NCI-H2196 treated with DMSO at 0.1 percent for 48 hours (cell line): ENCODE measurements around the gene S100A1.
"Not testable (repeated sequence)": the region's sequence is repeated elsewhere in the genome, so short reads cannot be mapped to it uniquely, and the experiment has no call there.

Experiments used
- DNase-seq: peaks from one replicate; lab custom pipeline; 2025; ENCODE audit not compliant: unreplicated experiment; lab: John Stamatoyannopoulos, UW

S100A1 gene

DNA sequence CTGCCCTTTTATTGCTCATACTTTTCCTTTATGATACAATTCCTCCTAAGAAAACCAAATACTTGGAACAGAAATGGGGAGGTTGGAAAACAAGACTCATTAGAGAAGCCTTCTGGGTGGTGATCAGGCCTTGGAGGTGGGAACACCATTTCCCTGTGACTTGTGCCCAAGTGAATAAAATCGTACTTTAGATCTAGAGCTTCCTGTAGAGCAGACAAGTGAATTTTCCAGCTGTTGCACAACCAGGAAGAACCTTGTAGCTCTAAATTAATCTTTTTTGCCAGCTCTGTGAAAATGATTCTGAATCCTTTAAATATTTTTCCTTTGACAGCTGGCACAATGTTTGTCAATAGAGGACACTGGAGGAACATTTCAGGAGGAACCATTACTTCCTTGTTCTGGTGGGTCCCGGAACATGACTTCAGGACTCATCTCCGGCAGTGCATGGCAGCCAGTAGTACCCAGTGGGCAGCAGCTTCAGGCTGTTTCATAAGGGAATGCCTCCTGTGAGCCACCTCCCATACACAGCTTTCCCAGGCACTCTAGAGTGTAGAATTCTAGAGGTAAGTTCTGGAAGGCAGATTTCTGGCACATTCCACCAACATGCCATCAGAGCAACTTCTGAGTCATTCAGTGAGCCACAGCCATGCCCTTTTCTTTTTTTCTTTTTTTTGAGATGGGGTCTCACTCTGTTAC, 24.7 kb downstream of the S100A1 start:
- DNase-seq, result no peak

DNA sequence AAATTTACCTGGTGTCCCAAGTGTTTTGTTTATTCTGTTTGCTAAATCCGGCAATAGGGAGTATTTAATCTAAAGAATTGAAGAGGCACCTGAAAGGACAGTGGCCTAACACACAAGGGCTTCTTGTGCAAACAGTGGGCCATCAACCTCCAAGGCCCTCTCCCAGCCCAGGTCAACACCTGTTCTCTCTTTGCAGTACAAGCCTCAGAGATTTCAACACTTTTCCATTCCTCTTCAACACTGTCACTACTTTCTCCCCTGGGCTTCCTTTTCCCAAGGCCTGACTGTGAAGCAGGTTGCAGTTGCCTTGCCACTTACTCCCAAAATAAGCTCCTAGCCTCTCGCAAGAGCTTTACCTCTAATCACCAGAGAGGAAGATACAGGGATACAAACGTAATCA, 27.1 kb downstream of the S100A1 start:
- DNase-seq, result peak; percentile 35

DNA sequence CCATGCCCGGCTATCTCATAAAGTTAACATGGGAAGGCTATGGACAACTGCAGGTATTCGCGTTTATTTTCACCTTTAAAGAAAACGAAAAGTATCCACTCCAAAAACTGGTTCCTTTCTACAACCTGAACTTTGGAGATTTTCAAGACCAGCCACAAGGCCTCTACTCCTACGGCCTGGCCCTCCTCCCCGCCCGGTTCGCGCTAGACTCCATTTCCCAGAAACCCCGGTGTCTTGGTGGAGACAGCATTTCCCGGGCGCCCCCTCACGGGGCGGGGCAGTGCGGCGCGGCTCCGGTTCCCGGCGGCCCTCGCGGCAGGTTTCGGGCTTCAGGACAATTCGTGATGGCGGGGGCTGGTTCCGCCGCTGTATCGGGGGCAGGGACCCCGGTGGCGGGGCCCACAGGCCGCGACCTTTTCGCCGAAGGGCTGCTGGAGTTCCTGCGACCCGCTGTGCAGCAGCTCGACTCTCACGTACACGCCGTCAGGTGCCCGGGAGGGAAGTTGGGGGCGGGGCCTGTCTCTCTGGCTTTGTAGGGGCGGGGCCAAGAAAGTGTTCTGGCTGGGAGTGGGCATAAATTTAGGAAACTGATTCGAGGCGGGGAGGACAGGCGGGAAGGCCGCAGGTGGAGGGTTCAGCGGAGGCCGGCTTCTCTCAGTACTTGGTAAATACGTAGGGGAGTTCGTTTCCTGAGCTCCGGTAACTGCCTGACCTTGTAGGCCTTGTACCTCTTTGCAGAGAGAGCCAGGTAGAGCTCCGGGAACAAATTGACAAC, 30.4 kb downstream of the S100A1 start, which contains the start of gene SNAPIN:
Gene SNAPIN, plus strand, starts transcription at position 304 of the 775 bp plus-strand sequence. Its CDS starts 41 bp downstream, at position 345.
- DNase-seq, result peak; percentile 83

DNA sequence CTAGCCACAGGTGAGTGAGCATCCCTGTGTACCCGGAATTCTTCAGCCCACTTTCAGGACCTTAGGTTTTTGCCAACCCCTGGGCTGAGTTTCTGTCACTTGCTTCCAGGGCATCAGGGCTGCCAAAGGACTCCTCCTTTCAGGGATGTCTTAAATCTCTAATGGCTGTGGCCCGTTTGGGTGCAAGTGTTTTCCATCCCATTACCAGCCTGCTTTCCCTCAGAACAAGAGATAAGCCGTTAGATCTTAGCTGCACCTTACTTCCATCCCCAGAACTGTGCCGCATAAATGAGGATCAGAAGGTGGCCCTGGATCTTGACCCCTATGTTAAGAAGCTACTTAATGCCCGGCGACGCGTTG, 30.9 kb downstream of the S100A1 start:
- DNase-seq, result no peak

DNA sequence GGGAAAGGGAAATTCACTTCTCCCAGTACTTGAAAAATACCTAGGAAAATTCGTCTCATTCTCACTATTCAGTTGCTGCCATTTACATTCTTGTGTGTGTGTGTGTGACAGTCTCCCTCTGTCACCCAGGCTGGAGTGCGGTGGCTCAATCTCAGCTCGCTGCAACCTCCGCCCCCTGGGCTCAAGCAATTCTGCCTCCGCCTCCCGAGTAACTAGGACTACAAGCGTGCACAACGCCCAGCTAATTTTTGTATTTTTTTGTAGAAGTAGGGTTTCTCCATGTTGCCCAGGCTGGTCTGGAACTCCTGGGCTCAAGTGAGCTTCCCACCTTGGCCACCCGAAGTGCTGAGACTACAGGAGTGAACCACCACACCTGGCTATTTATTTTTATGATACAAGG, 31.4 kb downstream of the S100A1 start:
- no peak for DNase-seq

DNA sequence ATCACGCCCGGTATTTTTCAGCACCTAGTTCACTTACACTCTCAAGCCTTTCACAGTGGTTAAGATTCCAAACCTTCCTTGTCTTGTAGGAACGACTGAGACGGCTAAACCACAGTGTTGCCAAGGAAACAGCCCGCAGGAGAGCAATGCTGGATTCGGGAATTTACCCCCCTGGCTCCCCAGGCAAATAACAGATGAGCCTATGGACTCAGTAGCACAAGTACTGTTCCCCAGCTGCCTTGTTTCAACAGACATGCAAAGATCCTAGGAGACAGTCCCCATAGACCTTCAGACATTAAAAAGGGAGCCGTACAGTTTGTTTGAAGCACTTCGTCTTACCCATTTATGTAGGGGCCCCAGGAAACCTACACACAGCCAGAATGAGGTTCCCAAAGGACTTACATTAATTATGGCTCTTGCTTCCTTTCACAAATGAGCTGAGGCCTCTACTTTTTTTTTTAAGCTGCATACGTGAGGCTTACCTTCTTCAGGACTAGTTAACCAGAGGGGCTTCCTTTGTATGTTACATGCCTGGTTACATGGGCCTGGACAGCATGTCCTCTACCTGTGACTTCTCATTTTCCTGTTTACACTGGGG, 33.0 kb downstream of the S100A1 start:
- no peak for DNase-seq

DNA sequence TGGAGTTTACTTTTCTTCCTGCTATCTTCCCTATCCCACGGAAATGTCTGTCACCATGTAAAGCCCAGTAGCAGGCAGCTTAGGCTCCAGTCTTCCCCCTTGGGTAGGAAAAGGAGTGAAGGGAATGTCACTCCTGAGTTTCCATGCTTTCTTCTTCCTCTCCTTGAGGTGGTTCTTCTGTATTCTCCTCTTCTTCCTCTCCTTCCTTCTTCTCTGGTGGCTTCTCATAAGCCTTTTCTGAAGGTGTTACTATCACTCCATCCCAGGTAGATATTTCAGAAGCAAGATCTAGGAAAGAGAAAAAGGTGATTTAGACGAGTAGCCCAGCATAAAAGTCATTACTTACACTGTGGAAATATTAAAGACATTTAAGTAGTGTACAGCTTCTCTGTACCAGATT, 34.0 kb downstream of the S100A1 start:
- DNase-seq, result no peak

DNA sequence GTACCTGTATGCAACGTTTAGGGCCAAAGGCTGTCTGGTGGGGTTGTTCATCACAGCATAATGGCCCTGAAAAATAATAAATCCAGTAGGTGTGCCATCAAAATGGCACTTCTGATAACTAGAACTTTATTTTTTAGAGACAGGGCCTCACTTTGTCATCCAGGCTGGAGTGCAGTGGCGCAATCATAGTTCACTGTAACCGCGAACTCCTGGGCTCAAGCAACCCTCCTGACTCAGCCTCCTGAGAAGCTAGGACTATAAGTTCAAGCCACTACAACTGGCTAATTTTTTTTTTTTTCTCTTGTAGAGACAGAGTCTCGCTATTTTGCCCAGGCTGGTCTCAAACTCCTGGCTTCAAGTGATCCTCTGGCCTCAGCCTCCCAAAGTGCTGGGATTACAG, 35.0 kb downstream of the S100A1 start:
- DNase-seq, result no peak

DNA sequence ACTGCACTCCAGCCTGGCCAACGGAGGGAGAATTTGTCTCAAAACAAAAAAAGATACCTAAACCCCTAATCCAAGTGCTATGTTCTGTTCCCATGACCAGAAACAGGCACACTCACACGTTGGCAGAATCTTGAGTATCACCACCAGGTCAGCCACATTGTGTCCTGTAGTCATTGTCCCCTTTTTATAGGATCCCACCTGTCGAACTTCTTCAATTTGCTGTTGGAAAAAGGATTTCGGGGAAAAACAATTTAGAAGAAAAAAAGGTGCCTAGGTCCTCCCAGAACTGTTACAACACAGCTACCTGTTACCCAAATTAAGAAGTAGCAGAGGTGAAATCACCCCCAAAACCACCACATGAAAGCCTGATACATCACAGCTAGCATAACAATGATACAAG, 39.2 kb downstream of the S100A1 start:
- no peak for DNase-seq

DNA sequence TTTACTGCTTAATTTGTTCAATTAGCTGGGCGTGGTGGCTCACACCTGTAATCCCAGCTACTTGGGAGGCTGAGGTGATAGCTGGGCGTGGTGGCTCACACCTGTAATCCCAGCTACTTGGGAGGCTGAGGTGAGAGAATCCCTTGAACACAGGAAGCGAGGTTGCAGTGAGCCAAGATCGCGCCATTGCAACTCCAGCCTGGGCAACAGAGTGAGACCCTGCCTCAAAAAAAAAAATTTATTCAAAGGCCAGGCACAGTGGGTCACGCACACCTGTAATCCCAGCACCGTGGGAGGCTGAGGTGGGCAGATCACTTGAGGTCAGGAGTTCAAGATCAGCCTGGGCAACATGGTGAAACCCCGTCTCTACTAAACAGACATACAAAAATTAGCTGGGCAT, 40.4 kb downstream of the S100A1 start:
- not testable (repeated sequence) for DNase-seq

DNA sequence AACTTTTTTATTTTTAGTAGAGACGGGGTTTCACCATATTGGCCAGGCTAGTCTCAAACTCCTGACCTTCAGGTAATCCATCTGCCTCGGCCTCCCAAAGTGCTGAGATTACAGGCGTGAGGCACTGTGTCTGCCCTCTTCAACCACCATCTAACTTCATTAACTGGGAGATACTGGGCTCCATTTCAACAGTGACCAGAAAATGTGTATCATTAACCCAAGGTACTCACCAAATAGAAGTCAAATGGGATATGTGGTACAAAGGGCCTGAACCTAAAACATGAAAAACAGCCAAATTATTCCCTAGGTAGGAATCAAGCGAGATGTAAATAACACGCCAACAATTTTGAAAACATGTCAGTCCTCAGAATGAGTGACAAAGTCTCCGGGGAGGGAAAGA, 41.4 kb downstream of the S100A1 start:
- DNase-seq, result no peak

DNA sequence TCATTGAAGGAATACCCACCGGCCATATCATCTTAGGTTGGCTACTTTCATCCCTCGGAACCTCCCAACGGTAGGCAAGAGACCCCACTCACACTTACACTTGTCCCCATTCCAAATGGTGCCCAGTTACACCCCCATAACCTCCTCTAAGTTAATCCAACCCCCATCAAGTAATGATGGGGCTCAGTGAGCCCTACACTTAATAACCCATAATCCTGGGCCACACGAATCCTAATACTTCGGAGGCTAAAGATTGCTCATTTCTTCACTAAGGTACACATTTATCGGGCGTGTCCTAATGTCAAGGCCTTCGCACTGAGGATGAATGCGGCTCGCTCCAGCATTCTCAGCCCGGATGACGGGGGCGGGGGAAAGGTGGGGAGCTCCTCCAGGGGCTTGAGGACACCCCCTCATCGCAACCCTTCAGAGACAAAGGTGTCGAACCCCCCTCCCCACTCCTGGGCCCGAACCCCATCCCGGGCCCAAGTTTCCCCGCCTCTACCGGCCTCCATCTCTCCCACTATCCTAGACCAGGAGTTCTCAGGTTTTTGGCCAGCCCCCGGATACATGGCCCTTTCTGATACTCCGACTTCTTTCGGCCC, 42.1 kb downstream of the S100A1 start:
- no peak for DNase-seq

DNA sequence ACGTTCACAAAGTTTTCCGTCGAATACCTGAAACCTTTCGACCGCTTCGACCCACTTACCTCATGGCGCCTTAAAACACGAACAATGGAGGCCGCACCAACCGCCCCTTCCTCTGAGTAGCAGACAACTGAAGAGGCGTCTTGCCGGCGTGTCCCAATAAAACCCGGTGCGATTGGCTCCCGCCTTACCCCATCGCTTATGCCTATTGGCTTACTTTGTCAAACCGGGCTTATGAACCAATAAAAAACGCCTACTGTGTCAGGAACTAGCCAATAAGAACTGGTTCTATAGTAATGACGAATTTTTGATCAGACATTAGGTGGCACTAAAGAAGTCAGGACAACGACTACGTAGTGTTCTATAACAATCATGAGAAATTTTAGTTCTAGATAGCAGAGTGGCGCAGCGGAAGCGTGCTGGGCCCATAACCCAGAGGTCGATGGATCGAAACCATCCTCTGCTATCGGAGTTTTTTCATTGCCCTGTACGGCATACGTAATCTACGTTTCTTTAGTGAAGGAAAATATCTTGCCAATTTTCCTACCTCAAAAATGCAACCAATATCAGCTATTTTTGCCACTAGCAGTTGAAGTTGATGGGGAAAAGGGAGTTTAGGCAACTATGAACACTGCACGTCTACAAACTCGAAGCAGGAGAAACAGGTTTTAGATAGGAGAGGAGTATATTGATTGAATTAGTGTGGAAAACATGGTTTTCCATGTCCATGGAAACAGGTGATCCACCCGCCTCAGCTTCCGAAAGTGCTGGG, 42.8 kb downstream of the S100A1 start, which contains the start of gene ILF2:
Gene ILF2, minus strand, starts transcription at position 135 of the 769 bp plus-strand sequence. Its CDS starts 71 bp downstream, at position 64.
- DNase-seq, result peak; percentile 97

DNA sequence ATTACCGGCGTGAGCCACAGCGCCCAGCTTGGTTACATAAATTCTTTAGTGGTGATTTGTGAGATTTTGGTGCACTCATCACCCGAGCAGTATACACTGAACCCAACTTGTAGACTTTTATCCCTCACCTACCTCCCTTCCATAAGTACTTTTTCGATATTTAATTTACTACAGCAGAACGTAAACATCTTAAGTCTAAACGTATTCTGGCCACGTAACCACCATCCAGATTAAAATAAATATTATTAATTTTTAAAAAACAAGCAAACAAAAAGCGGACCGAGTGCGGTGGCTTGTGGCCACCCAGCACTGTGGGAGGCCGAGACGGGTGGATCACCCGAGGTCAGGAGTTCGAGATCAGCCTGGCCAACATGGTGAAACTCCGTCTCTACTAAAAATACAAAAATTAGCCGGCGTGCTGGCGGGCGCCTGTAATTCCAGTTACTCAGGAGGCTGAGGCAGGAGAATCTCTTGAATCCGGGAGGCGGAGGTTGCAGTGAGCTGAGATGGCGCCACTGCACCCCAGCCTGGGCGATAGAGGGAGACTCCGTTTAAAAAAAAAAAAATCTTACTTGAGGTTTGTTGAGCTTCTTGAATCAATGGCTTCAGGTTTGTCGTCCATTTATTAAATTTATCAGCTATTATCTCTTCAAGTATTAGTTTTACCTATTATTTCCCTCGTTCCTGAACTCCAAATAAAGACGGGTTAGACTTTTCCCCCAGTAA, 43.6 kb downstream of the S100A1 start:
- peak; percentile 63 for DNase-seq

DNA sequence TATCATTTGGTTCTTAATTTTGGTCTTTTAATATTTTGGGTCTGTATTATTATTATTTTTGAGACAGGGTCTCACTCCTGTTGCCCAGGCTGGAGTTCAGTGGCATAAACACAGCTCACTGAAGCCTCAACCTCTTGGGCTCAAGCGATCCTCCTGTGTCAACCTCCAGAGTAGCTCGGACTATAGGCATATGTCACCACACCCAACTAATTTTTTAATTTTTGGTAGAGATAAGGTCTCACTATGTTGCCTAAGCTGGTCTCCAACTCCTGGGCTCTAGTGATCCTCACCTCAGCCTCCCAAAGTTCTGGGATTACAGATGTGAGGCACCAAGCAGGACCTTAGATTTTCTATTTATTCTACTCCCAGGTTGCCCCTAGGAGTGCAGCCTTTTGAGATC, 45.3 kb downstream of the S100A1 start:
- no peak for DNase-seq

DNA sequence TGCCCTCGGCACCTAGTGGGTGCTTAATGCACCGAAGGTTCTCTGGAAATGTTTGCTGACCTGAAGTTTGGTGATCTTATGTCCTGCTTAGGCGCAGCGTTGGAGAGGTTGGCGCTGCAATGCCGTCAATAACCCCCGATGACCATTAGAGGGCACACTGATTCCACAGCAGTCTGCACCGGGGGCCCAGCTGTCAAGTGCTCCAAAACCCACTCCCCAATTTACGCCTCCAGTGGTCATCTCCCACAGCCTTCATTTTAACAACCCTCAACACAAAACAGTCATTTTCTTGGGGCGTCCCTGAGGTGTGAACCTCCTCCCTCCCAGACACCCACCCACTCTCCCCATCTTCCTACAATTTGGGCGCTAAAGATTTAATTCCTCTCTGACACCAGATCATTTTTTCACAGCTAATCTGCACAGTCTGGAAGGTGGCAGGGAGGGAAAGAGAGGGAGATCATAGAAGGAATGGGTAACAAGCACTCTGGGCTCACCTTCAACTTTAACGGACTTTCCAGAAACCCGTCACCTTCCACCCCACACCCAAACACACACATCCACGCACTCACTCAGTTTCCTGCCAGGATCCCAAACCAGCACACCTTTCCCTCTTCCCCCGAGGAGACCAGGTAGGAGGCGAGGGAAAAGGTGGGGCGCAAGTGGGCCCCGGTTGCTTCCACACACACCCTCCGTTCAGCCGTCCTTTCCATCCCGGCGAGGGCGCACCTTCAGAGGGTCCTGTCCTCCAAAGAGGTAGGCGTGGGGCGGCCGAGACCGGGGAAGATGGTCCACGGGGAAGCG, 49.7 kb downstream of the S100A1 start:
- DNase-seq, result peak; percentile 7

DNA sequence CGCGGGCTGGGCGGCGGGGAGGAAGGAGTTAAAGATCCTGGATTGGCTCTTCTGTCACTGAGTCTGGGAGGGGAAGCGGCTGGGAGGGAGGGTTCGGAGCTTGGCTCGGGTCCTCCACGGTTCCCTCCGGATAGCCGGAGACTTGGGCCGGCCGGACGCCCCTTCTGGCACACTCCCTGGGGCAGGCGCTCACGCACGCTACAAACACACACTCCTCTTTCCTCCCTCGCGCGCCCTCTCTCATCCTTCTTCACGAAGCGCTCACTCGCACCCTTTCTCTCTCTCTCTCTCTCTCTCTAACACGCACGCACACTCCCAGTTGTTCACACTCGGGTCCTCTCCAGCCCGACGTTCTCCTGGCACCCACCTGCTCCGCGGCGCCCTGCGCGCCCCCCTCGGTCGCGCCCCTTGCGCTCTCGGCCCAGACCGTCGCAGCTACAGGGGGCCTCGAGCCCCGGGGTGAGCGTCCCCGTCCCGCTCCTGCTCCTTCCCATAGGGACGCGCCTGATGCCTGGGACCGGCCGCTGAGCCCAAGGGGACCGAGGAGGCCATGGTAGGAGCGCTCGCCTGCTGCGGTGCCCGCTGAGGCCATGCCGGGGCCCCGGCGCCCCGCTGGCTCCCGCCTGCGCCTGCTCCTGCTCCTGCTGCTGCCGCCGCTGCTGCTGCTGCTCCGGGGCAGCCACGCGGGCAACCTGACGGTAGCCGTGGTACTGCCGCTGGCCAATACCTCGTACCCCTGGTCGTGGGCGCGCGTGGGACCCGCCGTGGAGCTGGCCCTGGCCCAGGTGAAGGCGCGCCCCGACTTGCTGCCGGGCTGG, 50.5 kb downstream of the S100A1 start, which contains the start of gene NPR1:
Gene NPR1, plus strand, starts transcription at position 170 of the 818 bp plus-strand sequence. Its CDS starts 421 bp downstream, at position 591.
- DNase-seq, result no peak

DNA sequence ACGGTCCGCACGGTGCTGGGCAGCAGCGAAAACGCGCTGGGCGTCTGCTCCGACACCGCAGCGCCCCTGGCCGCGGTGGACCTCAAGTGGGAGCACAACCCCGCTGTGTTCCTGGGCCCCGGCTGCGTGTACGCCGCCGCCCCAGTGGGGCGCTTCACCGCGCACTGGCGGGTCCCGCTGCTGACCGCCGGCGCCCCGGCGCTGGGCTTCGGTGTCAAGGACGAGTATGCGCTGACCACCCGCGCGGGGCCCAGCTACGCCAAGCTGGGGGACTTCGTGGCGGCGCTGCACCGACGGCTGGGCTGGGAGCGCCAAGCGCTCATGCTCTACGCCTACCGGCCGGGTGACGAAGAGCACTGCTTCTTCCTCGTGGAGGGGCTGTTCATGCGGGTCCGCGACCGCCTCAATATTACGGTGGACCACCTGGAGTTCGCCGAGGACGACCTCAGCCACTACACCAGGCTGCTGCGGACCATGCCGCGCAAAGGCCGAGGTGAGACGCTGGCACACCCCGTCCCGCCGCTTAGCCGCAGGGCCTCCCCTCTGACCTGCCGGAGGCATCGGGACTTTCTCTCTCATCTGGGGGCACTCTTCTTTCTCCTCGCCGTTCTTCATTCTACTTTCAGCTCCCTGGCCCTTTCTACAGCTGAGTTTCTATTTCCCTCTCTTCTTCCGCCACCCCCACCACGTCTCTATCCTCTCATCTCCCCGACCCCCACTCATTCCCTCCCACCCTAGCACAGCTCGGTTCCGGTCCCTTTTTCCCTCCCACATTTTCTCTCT, 51.3 kb downstream of the S100A1 start:
- no peak for DNase-seq
